Breast epithelium (tissue), 4 donors: ENCODE data around the gene ABHD6. TPM values are rescaled to one million over a fixed set of nuclear protein-coding genes. Genes with fewer than 3 reads are reported as not detected.

Experiments
- DNase-seq, 2 donors: peaks; one replicate each; pipeline ENCODE4 v3.0.0-alpha.2; 2019; ENCODE audit warnings: low spot score in 2 of 2
- H3K27ac ChIP-seq, 2 donors: fragments of 200-600 bp; sonication (generic) in 1 of 2; one replicate each; pipeline ENCODE4 v1.5.1; 2016 to 2019; ENCODE audit warnings: mild to moderate bottlenecking in 1 of 2
- H3K27me3 ChIP-seq, 2 donors: fragments of 200-600 bp; sonication (generic) in 1 of 2; one replicate each; pipeline versions ENCODE4 v1.5.1 to v1.6.0; 2017 to 2019; ENCODE audit warnings: control low read depth in 1 of 2, mild to moderate bottlenecking in 1 of 2
- H3K36me3 ChIP-seq: fragments of 200-600 bp; one replicate; pipeline ENCODE4 v1.5.1; 2019
- H3K4me1 ChIP-seq, 2 donors: fragments of 200-600 bp; sonication (generic); one replicate each; pipeline ENCODE4 v1.5.1; 2016 to 2019; ENCODE audit warnings: control low read depth in 1 of 2
- H3K4me3 ChIP-seq, 3 donors: fragments of 200-600 bp; sonication (generic); 1 replicate in 2 of 3; 2 replicates in 1 of 3; pipeline ENCODE4 v1.5.1; 2016 to 2019; ENCODE audit warnings: mild to moderate bottlenecking in 3 of 3, moderate library complexity in 2 of 3
- H3K9me3 ChIP-seq, 2 donors: fragments of 200-600 bp; sonication (generic) in 1 of 2; one replicate each; pipeline ENCODE4 v1.5.1; 2016 to 2019; ENCODE audit warnings: control low read depth in 1 of 2
- POLR2A ChIP-seq: fragments of 450-650 bp; IDR thresholded peaks from one replicate; pipeline ENCODE4 v1.6.1; 2016; ENCODE audit warnings: antibody characterized with exemption, mild to moderate bottlenecking, moderate library complexity
- POLR2AphosphoS5 ChIP-seq, 3 donors: sonication (generic); formaldehyde crosslinking; IDR thresholded peaks; one replicate each; pipeline ENCODE4 v1.6.1; 2017; ENCODE audit warnings: antibody characterized with exemption in 3 of 3
- intact Hi-C: fragments of 100-400 bp; cut with DNase I; formaldehyde crosslinking; loops from one replicate; pipeline ENCODE4 v1.15.1; 2023; ENCODE audit warnings: low total_unique reads
- total RNA-seq, 3 donors: library from RNA; depleted of rRNA; stranded (reverse); fragments of >200 nt; gene quantifications; one replicate each; pipeline ENCODE4 v1.1.0, GENCODE V29; 2016
- TF ChIP-seq, protein P1 (sequence below), 3 donors: fragments of 450-650 bp; IDR thresholded peaks; one replicate each; pipeline ENCODE4 v1.5.1; 2016 to 2017; ENCODE audit warnings: antibody characterized with exemption in 3 of 3, mild to moderate bottlenecking in 3 of 3, moderate library complexity in 3 of 3

ABHD6 gene
- total RNA-seq, 3 donors from 2014 or later, result 10.2 to 22.2 (median 13.4) TPM

- intact Hi-C loops, result no loop called here
- Histone ChIP-seq H3K4me3 (no peak overlapping the region), H3K27ac (no peak overlapping the region), H3K27me3 (no peaks in the 10 kb centered on the region), H3K4me1 (no peaks in the 10 kb centered on the region), H3K36me3 (no peaks in the 10 kb centered on the region), H3K9me3 (no peaks in the 10 kb centered on the region)
- DNase-seq, result no peak
- TF ChIP-seq POLR2A, result no peak
- no peak for TF ChIP-seq POLR2AphosphoS5 (IDR thresholded peaks at IDR 0.05)
- TF ChIP-seq, protein P1, sequence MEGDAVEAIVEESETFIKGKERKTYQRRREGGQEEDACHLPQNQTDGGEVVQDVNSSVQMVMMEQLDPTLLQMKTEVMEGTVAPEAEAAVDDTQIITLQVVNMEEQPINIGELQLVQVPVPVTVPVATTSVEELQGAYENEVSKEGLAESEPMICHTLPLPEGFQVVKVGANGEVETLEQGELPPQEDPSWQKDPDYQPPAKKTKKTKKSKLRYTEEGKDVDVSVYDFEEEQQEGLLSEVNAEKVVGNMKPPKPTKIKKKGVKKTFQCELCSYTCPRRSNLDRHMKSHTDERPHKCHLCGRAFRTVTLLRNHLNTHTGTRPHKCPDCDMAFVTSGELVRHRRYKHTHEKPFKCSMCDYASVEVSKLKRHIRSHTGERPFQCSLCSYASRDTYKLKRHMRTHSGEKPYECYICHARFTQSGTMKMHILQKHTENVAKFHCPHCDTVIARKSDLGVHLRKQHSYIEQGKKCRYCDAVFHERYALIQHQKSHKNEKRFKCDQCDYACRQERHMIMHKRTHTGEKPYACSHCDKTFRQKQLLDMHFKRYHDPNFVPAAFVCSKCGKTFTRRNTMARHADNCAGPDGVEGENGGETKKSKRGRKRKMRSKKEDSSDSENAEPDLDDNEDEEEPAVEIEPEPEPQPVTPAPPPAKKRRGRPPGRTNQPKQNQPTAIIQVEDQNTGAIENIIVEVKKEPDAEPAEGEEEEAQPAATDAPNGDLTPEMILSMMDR (IDR thresholded peaks at IDR 0.05), result no peak
Measured at GRCh38 chr3:58243976-58244585, 6.5 kb downstream of the ABHD6 start.

DNA sequence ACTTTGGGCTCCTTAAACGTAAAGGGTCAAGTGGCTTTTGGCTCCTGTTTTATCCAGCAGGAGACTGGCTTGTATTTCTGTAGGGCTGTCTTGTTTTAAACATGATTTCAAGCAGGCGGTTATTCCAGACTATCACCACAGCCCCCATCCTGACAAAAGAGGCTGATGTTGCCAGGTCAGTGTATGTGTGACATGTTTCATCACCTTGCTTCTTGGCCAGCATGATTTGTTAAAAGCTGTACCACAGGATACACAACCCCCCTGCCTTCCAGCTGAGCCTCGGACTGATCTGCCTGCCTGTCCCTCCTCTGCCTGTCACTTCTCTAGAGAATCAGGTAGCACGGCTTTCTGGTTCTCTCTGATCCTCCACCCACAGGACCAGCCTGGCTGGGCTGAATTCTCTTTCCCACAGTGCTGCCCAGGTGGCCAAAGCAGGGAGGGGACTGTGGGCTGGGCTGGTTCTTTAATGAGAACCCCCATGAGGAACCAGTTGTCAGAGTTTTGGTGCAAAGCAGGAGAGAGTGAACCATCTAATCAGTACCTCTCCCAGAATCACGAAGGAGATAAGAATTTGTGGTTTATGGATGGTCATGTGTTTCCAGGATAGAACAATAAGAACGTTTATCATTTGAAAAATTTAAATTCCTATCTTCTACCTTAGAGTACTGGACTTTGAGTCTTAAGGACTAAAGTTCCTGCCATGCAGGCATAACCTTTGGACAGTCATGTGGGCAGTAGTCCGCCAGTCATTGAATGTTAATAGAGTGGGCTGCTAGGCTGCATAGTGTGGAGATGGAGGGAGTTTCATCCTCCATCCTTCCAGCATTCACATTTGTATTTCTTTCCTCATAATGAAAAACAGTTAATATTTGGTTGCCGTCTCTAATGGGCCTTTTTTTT is 8.8 kb downstream of the ABHD6 start:
- Histone ChIP-seq H3K9me3 (no peaks in the 10 kb centered on the region), H3K36me3 (no peaks in the 10 kb centered on the region), H3K27me3 (no peaks in the 10 kb centered on the region), H3K4me1 (no peaks in the 10 kb centered on the region), H3K27ac (no peak overlapping the region), H3K4me3 (no peak overlapping the region)
- TF ChIP-seq, protein P1 (IDR thresholded peaks at IDR 0.05), result no peak
- TF ChIP-seq POLR2AphosphoS5 (IDR thresholded peaks at IDR 0.05), result no peak
- no peak for TF ChIP-seq POLR2A
- intact Hi-C loops, result no loop called here
- DNase-seq, result no peak

DNA sequence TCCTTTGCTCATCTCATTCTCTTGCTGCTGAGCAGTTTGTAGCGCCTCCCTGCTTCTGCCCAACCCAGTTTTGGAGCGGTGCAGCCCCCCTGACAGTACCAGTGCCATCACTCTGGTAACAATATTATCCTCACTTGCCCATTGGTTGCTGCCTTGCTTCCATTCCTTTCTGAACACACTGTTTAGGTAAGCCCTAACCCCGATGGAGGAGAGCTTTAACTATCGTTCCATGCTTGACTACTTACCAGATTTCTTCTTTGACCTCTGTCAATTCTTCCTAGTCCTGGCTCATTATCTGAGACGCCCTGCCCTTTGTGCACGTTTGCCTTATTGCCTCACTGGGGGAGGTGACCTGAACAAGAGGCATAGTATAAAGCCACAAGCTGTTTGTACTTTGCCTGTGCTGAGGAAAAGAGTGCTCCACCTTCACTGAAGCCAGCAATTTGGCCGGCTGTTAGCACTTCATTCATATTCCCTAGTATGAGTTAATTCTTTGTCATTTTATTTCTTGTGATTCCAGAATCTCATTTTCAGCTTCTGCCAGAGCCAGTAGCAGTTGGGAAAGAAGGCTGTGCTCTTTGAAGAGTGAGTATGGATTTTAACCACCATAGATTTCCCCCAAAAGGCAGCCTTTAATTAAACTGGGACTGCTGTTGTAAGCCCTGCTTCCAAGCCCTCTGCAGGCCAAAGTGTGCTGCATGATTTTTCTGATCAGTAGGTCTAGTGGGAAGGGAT is 11.9 kb downstream of the ABHD6 start:
- no peak overlapping the region for H3K4me3 ChIP-seq
- intact Hi-C loops, result no loop called here

DNA sequence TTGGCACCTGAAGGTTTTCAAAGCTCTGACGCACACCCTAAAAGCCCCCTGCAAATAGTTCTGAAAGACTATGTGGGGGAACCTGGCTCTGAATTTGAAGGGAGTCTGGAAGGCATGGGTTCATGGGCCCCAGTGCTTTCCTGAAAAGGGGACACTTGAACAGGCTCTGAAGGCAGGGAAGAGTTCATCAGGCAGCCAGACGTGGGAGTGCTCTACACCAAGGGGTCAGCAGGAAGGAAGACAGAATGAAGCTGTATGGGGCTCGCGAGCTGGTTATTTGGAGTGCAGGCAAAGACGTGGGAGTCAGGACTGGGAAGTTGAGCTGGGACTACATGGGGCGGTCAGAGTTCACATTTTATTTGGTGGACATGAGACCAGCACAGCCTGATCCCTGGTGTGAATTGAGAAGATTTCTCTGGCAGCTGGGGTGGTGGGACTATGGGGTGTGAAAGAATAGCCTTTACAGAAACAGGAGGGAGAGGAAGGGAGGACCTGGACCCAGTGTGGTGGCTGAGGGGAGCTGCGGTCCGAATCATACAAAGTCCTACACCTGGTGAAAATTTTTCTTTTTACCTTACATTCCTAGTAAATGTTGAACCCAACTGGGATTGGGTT is 12.6 kb downstream of the ABHD6 start:
- intact Hi-C loops, result no loop called here
- Histone ChIP-seq H3K9me3 (no peaks in the 10 kb centered on the region), H3K27me3 (no peaks in the 10 kb centered on the region), H3K27ac (no peak overlapping the region), H3K36me3 (no peaks in the 10 kb centered on the region), H3K4me1 (no peaks in the 10 kb centered on the region), H3K4me3 (no peak overlapping the region)
- TF ChIP-seq POLR2A (no peak), POLR2AphosphoS5 (IDR thresholded peaks at IDR 0.05) (no peak)
- TF ChIP-seq, protein P1 (IDR thresholded peaks at IDR 0.05), result no peak
- no peak for DNase-seq

More for the DNA sequence above, 11.9 kb downstream of the ABHD6 start:
- H3K9me3 ChIP-seq, result no peaks in the 10 kb centered on the region
- TF ChIP-seq, protein P1 (IDR thresholded peaks at IDR 0.05), result no peak
- TF ChIP-seq POLR2A (no peak), POLR2AphosphoS5 (IDR thresholded peaks at IDR 0.05) (no peak)
- no peaks in the 10 kb centered on the region for H3K36me3 ChIP-seq
- H3K27me3 ChIP-seq, result no peaks in the 10 kb centered on the region
- no peaks in the 10 kb centered on the region for H3K4me1 ChIP-seq
- DNase-seq, result no peak
- no peak overlapping the region for H3K27ac ChIP-seq
